ENCODE data around the gene SSUH2.

DNA sequence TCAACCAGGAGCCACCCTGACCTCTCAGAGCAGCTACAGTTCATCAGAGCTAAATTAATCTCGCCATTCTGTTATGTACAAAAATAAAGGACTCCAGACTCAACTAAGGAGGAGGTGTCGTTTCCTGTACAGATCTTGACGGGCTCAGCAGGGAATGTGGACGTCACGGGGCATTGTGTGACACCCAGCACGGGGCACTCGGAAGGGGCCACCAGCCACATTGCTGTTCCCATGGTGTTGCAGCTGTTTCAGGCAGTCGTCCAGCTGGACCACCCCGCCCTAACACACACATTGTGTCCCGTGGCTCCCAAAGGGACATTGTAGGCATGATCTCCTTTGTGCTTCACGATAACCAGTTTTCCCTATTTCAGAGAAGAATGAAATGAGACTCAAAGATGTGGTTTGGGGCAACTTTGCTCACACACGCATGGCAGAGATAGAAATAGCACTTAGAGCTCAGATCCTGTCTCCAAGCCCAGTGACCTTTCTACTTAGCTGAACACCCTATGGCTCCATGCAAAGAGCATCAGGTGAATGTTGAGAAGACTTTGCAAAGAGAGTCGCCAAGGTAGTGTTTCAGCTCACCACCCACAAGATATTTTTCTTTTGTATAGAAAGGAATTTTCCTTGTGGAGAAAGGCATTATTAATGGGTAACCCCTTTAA, 5.5 kb downstream of the SSUH2 start:
- TF ChIP-seq, protein P1, sequence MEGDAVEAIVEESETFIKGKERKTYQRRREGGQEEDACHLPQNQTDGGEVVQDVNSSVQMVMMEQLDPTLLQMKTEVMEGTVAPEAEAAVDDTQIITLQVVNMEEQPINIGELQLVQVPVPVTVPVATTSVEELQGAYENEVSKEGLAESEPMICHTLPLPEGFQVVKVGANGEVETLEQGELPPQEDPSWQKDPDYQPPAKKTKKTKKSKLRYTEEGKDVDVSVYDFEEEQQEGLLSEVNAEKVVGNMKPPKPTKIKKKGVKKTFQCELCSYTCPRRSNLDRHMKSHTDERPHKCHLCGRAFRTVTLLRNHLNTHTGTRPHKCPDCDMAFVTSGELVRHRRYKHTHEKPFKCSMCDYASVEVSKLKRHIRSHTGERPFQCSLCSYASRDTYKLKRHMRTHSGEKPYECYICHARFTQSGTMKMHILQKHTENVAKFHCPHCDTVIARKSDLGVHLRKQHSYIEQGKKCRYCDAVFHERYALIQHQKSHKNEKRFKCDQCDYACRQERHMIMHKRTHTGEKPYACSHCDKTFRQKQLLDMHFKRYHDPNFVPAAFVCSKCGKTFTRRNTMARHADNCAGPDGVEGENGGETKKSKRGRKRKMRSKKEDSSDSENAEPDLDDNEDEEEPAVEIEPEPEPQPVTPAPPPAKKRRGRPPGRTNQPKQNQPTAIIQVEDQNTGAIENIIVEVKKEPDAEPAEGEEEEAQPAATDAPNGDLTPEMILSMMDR (conservative IDR thresholded peaks at IDR 0.05) = no peak
- no peak for TF ChIP-seq ZFX (IDR thresholded peaks at IDR 0.05)

Measured in C4-2B (cell line).